OCI-LY1 (cell line): ENCODE data around the gene GRIK2.

Source experiments
- EZH2 ChIP-seq: fragments of 200-600 bp; sonication (generic), shearing (Covaris generic); IDR thresholded peaks from 2 replicates; pipeline ENCODE4 v1.8.0; 2017; ENCODE audit warnings: borderline replicate concordance, mixed run types, mild to moderate bottlenecking, antibody characterized with exemption, low read length, moderate library complexity, mixed read lengths
- TF ChIP-seq, protein P1 (sequence below): fragments of 200-600 bp; sonication (generic), shearing (Covaris generic); IDR thresholded peaks from 2 replicates; pipeline ENCODE4 v1.5.1; 2017; ENCODE audit warnings: mild to moderate bottlenecking, antibody characterized with exemption, low read length, moderate library complexity, mixed read lengths

DNA sequence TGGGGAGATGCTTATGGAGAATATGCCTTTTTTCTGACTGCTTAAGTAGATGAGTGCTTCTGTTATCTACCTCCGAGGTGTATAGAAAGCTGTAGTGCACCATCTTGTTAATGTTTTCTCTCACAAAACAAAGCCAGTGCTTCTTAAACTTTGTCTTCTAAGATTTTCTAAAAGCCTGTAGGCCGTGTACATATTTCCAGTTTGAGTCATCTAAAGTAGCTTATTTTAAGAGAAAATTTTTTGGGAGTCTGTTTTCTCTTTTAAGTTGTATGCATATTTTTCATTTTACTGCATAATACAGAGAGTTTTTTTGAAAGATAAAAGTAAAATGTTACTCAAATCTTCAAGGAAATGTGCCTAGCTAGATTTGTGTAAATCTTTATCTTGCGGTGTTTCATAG, 151.7 kb downstream of the GRIK2 start:
- TF ChIP-seq, protein P1, sequence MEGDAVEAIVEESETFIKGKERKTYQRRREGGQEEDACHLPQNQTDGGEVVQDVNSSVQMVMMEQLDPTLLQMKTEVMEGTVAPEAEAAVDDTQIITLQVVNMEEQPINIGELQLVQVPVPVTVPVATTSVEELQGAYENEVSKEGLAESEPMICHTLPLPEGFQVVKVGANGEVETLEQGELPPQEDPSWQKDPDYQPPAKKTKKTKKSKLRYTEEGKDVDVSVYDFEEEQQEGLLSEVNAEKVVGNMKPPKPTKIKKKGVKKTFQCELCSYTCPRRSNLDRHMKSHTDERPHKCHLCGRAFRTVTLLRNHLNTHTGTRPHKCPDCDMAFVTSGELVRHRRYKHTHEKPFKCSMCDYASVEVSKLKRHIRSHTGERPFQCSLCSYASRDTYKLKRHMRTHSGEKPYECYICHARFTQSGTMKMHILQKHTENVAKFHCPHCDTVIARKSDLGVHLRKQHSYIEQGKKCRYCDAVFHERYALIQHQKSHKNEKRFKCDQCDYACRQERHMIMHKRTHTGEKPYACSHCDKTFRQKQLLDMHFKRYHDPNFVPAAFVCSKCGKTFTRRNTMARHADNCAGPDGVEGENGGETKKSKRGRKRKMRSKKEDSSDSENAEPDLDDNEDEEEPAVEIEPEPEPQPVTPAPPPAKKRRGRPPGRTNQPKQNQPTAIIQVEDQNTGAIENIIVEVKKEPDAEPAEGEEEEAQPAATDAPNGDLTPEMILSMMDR: no peak
- no peak for TF ChIP-seq EZH2
